GM19452 (cell line): ENCODE data around the gene CADM1.
A peak's percentile ranks its signal among the peaks of the same experiment; 100 is the strongest.

ENCODE experiments used
- ATAC-seq: cut with Tn5 transposase; IDR thresholded peaks from one replicate; pipeline ENCODE4 v1.9.1; 2021; ENCODE audit not compliant: unreplicated experiment

Gene CADM1

GRCh38 chr11:115286614-115287013 lies 217.6 kb downstream of the CADM1 start:
- ATAC-seq, result no peak

- ATAC-seq, result no peak
Measured at GRCh38 chr11:115284773-115285172, 219.4 kb downstream of the CADM1 start.

GRCh38 chr11:115282923-115283322 lies 221.3 kb downstream of the CADM1 start:
- ATAC-seq, result no peak

GRCh38 chr11:115280775-115281174 lies 223.4 kb downstream of the CADM1 start:
- ATAC-seq, result no peak

- ATAC-seq, result no peak
Measured at GRCh38 chr11:115279813-115280761, 224.1 kb downstream of the CADM1 start.

GRCh38 chr11:115276799-115277198 lies 227.4 kb downstream of the CADM1 start:
- no peak for ATAC-seq

GRCh38 chr11:115276191-115276590 lies 228.0 kb downstream of the CADM1 start:
- ATAC-seq, result no peak

GRCh38 chr11:115275045-115275444 lies 229.2 kb downstream of the CADM1 start:
- no peak for ATAC-seq

GRCh38 chr11:115272925-115273324 lies 231.3 kb downstream of the CADM1 start:
- ATAC-seq, result no peak

- no peak for ATAC-seq
Measured at GRCh38 chr11:115271643-115272042, 232.6 kb downstream of the CADM1 start.

GRCh38 chr11:115269191-115269950 lies 234.8 kb downstream of the CADM1 start:
- ATAC-seq, result no peak

GRCh38 chr11:115267871-115268270 lies 236.3 kb downstream of the CADM1 start:
- no peak for ATAC-seq

- no peak for ATAC-seq
Measured at GRCh38 chr11:115267238-115267781, 236.9 kb downstream of the CADM1 start.

GRCh38 chr11:115266066-115266639 lies 238.1 kb downstream of the CADM1 start:
- ATAC-seq, result no peak

- no peak for ATAC-seq
Measured at GRCh38 chr11:115263799-115264656, 240.2 kb downstream of the CADM1 start.

- no peak for ATAC-seq
Measured at GRCh38 chr11:115258216-115258615, 246.0 kb downstream of the CADM1 start.

GRCh38 chr11:115257678-115258077 lies 246.5 kb downstream of the CADM1 start:
- no peak for ATAC-seq

- no peak for ATAC-seq
Measured at GRCh38 chr11:115257270-115257669, 246.9 kb downstream of the CADM1 start.

- ATAC-seq, result peak; percentile 97
Measured at GRCh38 chr11:115256397-115257197, 247.6 kb downstream of the CADM1 start.
